GM18858 (cell line): ENCODE measurements around the gene SLC16A13.
A peak's percentile ranks its signal among the peaks of the same experiment; 100 is the strongest.
"Not testable (repeated sequence)": the region's sequence is repeated elsewhere in the genome, so short reads cannot be mapped to it uniquely, and the experiment has no call there.

Experiments
- ATAC-seq: cut with Tn5 transposase; IDR thresholded peaks from one replicate; pipeline ENCODE4 v1.9.1; 2021; ENCODE audit not compliant: unreplicated experiment

Gene SLC16A13

GRCh38 chr17:7035591-7036368 lies at the start of gene SLC16A13:
Gene SLC16A13 (plus strand): TSS chr17:7036015. CDS start chr17:7036383, 368 bp downstream.
- ATAC-seq, result peak; percentile 66

- ATAC-seq, result no peak
Observed at GRCh38 chr17:6986676-6987075, 49.1 kb upstream of the SLC16A13 start.

GRCh38 chr17:6989779-6990178 lies 46.0 kb upstream of the SLC16A13 start:
- ATAC-seq, result no peak

- not testable (repeated sequence) for ATAC-seq
Observed at GRCh38 chr17:6993613-6994056, 42.2 kb upstream of the SLC16A13 start.

- no peak for ATAC-seq
Observed at GRCh38 chr17:6994118-6994598, 41.7 kb upstream of the SLC16A13 start.

GRCh38 chr17:6994666-6995256 lies 41.1 kb upstream of the SLC16A13 start:
- ATAC-seq, result no peak

GRCh38 chr17:6995500-6996255 lies 40.1 kb upstream of the SLC16A13 start, which contains the start of gene ALOX12:
Gene ALOX12 (plus strand): TSS chr17:6996049. CDS start chr17:6996118, 69 bp downstream.
- no peak for ATAC-seq

GRCh38 chr17:6996256-6997011 lies 39.4 kb upstream of the SLC16A13 start:
- no peak for ATAC-seq

- ATAC-seq, result no peak
Observed at GRCh38 chr17:6997171-6997570, 38.6 kb upstream of the SLC16A13 start.

GRCh38 chr17:6998855-6999508 lies 36.8 kb upstream of the SLC16A13 start:
- no peak for ATAC-seq

- ATAC-seq, result no peak
Observed at GRCh38 chr17:7001318-7001961, 34.4 kb upstream of the SLC16A13 start.

- no peak for ATAC-seq
Observed at GRCh38 chr17:7002288-7003047, 33.3 kb upstream of the SLC16A13 start.

- no peak for ATAC-seq
Observed at GRCh38 chr17:7003745-7004144, 32.1 kb upstream of the SLC16A13 start.

- ATAC-seq, result peak; percentile 38
Observed at GRCh38 chr17:7004398-7005253, 31.2 kb upstream of the SLC16A13 start.

GRCh38 chr17:7005716-7006115 lies 30.1 kb upstream of the SLC16A13 start:
- no peak for ATAC-seq

GRCh38 chr17:7007143-7007542 lies 28.7 kb upstream of the SLC16A13 start:
- no peak for ATAC-seq

GRCh38 chr17:7010523-7010922 lies 25.3 kb upstream of the SLC16A13 start:
- ATAC-seq, result no peak

GRCh38 chr17:7011415-7011814 lies 24.4 kb upstream of the SLC16A13 start:
- no peak for ATAC-seq
